Stimulated activated naive CD8-positive, alpha-beta T cell treated with anti-CD3 and anti-CD28 coated beads, Interleukin-15, Interleukin-2, amounts not matched to agents 100 U/mL and 50 U/mL, for 24 hours (primary cell): Measurements from ENCODE around the gene SARNP.
"Not testable (repeated sequence)": the region's sequence is repeated elsewhere in the genome, so short reads cannot be mapped to it uniquely, and the experiment has no call there.

ENCODE experiments used
- ATAC-seq: fragments of 150-1000 bp; cut with Tn5 transposase; one replicate; pipeline ENCODE4 v1.10.0; 2021
- DNase-seq: peaks from one replicate; pipeline ENCODE4 v3.0.0; 2021

Gene SARNP

DNA sequence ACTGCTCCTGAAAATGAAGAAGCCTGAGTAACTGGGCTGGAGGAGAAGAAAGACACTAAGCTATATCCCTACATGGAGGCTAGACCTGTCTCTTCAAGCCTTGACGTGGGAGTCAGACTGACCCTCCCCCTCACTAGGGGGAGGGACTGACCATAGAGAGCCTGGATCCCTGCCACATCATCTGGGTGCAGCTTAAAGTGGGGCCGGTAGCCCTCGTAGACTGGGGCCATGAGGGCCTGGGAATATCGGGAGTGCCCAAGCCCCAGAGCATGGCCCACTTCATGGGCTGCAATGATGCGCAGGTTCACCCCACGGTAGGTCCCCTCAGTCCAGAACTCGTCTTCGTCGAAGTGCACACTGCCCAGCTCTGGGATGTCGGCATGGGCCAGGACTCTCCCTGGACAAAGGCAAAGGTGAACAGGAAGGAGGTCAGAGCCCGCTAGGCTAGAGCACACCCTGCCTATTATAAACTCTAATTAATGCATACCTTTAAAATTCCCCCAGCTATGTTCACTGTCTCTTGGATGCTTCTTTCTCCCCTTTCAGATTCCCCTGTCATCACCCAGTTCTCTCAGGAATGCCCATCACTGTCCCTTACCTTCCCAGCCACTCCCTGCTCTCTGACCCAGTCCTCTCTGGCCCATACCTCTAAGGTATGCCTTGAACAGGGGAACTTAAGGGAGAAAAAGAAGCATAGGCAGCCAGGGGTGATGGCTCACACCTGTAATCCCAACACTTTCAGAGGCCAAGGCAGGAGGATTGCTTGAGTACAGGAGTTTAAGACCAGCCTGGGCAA lies 22.0 kb upstream of the SARNP start:
- DNase-seq = no peak
- ATAC-seq = no peak

DNA sequence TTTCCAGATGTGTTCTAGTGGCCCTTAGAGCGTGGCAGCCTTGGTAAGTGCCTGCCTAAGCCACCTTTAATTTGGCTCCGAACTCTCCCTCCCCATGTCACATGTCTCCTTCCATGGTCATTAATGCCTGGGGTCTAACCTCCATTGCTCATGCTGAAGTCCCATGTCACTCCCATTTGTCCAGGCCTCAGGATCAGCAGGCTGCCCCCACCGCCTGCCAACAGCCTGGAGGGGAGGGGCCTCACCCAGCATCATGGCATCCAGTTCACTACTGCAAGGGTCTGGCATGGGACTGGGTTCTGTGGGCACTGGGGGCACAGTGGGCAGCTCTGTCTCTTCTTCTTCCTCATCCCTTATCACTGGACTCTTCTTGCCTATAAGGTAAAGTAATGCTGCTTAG lies 20.8 kb upstream of the SARNP start:
- DNase-seq (no peak), ATAC-seq (no peak)

DNA sequence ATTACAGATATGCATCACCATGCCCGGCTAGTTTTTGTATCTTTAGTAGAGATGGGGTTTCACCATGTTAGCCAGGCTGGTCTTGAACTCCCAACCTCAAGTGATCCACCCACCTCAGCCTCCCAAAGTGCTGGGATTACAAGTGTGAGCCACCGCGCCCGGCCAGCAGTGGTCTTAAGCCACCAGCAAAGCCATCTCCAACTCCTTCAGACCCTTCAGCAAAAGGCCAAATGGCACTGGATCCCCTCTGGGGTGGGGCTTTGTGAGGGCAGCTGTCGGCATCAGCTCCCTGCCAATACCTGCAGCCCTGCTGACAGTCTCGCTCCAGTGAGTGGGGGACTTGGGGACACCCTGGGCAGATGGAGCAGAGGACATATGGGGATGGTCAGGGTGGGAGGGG lies 16.9 kb upstream of the SARNP start:
- not testable (repeated sequence) for ATAC-seq

DNA sequence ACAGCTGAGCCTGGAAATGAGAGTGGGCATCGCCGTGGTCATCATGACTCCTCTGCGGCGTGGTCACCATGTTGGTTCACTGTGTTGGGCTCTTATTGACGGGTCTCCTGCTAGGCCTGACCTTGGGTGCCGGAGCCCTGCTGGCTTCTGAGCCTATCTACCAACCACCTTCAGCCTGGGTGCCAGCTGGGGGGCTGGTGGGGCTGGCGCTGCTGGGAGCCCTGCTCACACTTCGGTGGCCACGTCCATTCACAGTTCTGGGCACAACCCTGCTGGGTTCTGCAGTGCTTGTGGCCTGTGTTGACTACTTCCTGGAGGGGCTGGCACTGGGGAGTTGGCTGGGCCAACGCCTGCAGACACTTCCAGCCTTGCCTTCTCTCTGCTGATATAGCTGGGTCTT lies 15.5 kb upstream of the SARNP start:
- ATAC-seq = no peak

More for the DNA sequence above, 16.9 kb upstream of the SARNP start:
- DNase-seq = not testable (repeated sequence)

DNA sequence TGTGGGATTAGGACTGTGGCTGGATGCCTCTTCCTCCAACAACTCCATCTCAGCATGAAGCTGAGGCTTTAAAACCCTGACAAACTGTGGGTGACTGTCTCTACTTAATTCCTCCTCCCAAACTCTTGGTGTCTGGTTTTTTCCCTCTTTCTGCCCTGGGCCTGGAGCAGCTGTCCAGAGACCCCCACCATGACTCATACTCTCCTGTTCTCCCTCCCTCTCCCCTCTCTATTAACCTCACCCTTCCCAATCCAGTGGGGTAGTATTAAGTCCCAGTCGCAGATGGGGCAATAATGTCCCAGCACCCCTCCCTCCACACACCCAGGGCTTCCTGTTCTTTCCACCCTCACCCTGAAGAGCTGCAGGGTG lies 13.9 kb upstream of the SARNP start:
- DNase-seq = no peak
- ATAC-seq = no peak

More for the DNA sequence above, 15.5 kb upstream of the SARNP start:
- DNase-seq = no peak

DNA sequence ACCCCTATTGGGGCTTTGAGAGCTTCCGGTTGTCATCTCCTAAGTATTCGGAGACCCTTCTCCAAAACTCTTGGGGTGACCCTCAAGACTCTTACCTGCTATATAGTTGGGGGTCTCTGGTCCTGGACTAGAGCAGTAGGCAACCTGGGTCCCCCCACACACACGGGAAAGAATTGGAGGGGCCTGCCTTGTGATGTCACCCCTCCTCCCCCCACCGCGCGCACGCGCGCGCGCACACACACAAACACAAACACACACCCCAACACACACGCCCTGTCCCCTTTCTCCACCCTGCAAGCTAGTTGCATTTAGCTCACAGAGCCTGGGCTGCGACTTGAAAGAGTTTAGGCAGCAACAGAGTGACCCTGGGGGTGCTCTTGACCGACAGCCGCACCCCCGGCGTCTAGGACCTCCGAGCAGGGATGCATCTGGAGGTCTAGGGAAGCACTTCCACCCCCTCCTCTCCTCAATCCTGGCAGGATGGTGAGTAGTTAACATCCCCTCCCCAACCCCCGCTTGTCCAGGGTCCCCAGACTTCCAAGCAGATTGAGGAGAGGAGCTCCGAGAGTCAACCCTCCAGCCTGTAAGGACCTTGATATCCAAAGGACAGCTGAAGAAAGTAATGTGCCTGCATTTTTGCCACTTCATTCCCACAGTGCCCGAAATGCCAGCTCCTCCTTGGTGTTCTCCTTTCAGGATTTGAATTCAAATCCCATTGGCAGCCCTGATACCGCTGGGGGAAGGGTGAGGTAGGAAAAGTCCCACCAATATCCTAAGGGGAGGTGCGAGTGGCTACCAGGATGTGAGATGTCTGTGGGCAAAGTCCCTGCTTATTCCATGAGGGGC lies 13.3 kb upstream of the SARNP start:
- DNase-seq (peak; percentile 63), ATAC-seq (no peak)

DNA sequence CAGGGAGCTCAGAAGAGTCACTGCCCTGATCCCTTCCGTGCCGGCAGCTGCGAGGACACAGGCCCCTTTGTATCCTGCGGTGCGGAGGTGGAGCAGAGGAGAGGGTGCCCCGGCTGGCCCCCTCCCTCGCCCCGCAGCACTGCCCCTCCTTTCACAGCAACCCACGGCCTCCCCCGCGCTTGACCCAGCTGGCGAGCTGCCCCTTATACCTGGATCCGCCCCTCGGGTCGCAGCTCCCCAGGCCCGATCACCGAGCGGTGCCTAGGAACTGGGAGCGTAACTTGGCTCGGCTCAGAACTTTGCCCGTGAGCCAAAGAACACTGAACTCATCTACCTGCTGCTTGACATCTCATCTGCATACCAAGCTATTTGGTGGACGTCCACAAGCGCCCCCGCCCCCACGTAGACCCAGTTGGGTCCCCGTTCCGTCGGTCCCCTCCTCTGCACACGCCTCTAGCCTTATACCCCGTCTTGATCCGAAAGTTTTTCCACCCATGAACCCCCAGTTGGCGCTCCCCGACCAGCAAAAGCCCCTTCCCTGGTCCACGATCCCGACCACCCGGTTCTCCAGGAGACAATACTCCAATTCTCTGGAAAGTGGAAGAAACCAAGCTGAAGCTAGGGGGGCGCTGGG lies 12.6 kb upstream of the SARNP start:
- peak; percentile 15 for ATAC-seq
- DNase-seq = peak; percentile 40

DNA sequence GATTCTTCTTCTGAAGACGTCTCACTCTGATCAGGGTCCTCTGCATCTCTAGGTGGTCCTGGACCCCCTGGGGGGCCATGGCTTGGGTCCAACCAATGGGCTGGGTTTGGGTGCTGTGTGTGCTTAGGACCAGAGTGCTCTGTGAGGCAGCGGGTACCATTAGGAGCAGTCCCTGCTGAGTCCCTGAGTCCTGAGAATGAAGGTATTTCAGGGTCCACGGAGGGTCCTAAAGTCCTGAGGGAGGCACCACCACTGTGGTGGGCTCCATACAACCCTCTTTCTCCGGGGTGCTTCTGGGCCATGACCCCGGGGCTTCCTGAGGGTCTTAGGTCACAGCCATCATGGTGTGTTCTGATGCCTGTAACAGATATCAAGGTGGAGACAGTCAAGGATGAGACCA lies 10.8 kb upstream of the SARNP start:
- no peak for DNase-seq
- ATAC-seq = no peak

DNA sequence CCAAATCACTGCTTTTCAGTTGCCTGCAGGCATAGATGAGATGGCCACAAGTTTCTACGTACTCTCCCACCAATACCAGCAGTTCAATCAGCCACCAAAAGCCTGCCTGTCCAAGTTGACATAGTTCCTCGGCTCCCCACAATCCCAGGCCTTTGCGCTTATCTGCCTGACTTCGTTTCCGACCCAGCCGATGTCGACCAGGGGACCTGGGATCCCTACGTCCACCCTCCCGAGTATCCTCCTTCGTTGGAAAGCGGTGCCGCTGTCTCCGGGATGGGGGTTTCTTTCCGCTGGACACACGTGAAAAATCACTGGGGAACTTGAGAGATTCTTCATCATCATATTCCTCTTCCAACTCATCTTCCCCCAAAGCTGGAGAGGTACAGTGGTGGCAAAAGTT lies 10.3 kb upstream of the SARNP start:
- DNase-seq (no peak), ATAC-seq (no peak)

DNA sequence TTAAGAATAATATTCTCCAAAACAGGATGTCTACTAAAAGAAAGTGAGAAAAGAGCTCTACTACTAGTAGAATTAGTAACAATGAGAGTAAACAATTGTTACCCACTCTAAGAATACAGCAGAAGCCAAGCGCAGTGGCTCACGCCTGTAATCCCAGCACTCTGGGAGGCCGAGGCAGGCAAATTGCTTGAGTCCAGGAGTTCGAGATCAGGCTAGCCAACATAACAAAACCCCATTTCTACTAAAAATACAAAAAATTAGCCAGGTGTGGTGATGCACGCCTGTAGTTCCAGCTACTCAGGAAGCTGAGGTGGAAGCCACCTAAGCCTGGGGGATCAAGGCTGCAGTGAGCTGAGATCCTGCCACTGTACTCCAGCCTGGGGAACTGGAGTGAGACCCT lies 7.2 kb upstream of the SARNP start:
- ATAC-seq (no peak), DNase-seq (no peak)

DNA sequence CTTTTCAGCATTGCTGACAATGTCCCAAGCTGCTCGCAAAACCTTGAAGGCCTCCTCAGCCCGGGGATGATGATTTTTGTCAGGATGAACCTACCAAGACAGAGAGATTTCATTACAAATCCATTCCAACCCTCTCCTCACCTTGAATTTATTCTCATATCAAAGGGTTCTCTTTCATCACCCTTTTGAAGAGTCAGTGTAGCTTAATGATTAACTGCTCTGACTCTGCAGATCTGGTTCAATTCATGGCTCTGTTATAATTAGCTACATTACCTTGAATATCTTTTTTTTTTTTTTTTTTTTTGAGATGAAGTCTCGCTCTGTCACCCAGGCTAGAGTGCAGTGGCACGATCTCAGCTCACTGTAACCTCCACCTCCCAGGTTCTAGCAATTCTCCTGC lies 5.9 kb upstream of the SARNP start:
- ATAC-seq = no peak
- no peak for DNase-seq

DNA sequence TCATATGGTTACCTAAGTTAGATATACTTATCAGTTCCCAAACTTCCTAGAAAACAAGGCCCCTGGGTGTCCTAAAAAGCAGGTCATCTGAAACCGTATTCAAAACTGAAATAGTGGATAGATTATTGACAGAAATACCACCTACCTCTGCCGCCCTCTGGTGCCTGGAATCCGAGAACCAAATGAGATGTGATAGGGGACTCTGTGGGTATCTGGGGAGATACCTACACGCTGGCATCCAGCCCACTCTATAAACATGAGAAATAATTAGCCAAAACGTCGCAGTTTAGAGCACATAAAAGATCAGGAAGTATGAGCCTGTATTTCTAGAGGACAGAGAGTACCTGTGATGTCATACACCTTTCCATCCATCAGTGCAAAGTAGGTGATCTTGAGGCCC lies 4.7 kb upstream of the SARNP start:
- no peak for ATAC-seq
- no peak for DNase-seq

DNA sequence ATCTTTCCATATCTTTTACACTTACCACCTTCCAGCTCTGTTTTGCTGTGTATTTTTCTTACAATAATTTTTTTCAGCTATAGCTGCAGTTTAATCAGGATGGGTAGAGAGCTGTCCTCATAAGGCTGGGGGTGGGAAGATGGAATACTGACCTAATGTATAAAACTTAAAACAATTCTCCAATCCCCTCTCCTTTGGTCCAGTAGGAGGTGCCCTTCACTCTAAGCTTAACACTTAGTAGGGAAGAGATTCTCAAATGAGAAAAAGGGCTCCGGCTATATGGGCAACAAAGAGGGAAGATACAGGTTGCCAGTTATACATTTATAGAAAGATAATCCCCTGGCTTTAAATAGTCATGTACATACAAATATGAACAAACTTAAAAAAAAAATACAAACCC lies 3.2 kb upstream of the SARNP start:
- no peak for DNase-seq
- no peak for ATAC-seq

DNA sequence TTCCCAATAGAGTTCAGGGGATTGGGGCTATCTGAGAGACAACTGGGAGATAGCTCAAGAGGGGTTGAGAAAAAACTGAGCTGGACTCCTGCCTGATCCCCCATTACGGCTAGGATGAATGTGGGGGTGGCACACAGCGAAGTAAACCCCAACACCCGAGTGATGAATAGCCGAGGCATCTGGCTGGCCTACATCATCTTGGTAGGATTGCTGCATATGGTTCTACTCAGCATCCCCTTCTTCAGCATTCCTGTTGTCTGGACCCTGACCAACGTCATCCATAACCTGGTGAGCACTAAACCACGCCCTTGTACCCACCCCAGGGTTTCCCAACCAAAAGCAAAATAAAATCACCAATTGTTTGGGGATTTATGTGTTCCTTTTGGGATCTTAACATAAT lies 1.4 kb upstream of the SARNP start:
- ATAC-seq (no peak), DNase-seq (no peak)

DNA sequence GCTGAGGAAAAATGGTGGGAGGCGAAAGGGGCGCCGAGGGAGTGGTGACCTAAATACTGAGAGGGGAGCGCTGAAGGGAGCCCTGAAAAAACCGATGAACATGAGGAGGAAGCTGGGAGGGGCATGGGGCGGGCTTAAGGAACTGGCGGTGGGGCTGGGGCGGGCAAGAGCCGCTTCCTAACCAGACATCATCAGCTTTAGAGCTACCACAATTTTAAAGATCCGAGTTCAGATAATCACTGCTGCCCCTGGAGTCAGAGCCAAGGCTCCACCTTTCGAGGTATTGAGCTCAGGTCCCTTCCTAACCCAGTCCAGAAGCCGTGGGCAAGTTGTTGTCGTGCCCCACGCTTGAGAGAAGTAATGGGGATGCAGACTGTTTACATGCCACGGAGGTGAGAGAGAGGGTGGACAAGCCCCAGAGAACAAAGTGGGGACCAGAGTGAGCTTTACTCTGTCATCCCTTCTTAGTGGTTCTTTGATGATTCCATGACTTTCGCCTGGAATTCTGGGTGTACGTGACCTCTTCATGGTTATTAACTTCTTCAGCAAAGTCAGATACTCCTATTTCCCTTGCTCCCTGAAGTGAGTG lies 710 bp upstream of the SARNP start:
- no peak for DNase-seq

DNA sequence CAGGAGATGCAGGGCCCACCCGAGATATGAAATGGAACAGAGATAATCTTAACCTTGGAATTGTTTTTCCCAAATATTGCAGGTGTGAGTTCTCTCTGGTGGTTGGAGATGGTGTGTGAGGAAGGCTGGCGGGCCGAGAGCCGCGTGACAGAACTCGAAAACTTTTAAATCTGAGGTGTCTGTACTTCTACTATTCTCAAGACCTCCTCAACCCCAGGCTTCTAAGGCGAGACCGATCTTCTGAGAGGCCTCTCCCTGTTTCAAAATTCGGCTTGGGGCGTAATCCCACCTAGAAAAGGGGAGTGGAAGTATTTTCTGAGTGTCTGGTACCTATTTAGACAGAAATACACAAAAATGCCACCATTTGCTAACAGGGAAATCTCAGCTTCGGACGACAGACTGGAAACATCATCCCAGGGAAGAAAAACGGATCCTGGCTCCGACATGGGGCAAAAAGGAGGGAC lies 611 bp downstream of the SARNP start:
- DNase-seq = no peak
- ATAC-seq = no peak

More for the DNA sequence above, 710 bp upstream of the SARNP start:
- peak; percentile 47 for ATAC-seq

DNA sequence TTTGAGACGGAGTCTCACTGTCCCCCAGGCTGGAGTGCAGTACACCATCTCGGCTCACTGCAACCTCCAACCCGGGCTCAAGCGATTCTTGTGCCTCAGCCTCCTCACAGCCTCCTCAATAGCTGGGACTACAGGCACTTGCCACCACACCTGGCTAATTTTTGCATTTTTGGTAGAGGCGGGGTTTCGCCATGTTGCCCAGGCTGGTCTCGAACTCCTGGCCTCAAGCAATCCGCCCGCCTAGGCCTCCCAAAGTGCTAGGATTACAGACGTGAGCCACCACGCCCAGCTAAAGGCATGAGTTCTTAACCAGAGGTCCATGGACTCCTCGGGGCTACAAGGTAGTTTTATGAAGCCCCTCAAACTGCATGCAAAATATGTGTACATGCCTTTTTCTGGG lies 2.1 kb downstream of the SARNP start:
- DNase-seq = no peak
- ATAC-seq = no peak

DNA sequence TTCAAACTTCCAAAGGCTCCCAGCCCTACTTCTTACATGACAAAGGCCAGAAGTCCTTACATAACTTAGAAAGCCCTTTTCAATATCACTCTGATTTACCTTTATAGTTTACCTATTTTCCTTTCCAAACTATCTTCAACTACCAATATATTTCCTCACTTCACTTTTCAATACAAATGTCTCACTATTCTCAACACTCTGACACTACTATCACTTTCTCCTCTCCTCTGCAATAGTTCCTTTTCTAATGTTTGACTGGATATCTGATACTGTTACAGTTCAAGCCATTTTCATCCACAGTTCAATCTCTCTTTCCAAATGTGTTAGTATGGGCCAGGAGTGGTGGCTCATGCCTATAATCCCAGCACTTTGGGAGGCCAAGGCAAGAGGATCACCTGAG lies 3.3 kb downstream of the SARNP start:
- ATAC-seq (no peak), DNase-seq (no peak)

DNA sequence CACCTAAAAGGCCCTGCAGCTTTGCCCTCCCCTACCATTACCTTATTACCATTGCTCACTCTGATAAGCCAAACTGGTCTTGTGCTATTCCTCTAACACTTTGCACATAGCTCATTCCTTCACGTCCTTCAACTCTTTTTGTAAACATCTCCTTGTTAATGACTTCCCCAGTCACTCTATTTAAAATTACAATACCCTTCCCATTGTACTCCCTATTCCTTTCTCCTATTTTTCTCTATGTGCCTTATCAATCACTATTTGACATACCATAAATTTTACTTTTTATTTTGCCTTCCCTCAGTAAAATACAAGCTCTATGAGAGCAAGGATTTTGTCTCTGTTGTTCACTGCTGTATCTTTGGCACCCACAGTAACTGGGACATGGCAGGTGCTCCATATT lies 5.4 kb downstream of the SARNP start:
- ATAC-seq (no peak), DNase-seq (no peak)

DNA sequence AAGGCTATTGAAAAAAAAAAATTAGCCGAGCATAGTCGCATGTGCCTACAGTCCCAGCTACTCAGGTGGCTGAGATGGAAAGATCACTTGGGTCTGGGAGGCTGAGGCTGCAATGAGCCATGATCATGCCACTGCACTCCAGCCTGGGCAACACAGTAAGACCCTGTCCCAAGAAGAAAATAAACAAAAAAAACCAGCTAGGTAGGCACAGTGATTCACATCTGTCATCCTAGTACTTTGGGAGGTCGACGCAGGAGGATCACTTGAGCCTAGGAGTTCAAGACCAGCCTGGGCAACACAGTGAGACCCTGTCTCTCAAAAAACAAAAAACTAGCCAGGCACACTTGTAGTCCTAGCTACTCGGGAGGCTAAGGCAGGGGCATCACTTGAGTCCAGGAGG lies 8.2 kb downstream of the SARNP start:
- DNase-seq (no peak), ATAC-seq (no peak)

DNA sequence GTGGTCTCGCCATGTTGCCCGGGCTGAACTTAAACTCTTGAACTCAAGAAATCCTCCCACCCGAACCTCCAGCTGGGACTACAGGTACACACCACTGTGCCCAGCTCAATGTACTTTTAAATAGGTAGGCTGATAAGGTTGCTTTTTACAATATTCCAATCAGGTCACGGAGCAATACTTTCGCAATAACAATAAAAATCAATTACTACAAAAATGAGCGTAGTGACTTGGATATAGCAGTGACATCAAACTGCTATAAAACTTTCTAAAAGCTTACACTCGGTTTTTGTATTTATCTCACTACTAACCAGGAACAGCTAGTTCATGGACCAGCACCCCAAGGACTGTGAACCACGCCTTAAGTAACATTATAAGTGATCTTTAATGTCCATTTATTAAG lies 10.5 kb downstream of the SARNP start:
- DNase-seq (no peak), ATAC-seq (no peak)

DNA sequence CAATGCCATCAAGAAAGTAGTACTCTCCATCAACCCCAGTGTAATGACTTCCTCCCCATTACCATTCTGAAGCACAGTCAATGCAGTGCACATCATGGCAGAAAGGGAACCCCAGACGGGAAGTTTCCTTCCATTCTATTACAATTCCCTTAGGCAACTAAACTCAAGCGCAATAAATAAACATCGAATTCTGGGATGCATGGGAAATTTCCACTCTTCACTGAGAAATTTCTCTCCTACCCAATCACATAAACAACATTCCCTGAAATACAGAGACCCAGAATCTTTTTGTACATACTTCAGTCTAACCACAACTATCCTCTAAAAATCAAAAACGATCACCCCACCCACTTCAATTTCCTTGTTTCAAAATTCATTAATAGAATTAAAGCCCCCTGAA lies 20.0 kb downstream of the SARNP start:
- DNase-seq (no peak), ATAC-seq (no peak)

DNA sequence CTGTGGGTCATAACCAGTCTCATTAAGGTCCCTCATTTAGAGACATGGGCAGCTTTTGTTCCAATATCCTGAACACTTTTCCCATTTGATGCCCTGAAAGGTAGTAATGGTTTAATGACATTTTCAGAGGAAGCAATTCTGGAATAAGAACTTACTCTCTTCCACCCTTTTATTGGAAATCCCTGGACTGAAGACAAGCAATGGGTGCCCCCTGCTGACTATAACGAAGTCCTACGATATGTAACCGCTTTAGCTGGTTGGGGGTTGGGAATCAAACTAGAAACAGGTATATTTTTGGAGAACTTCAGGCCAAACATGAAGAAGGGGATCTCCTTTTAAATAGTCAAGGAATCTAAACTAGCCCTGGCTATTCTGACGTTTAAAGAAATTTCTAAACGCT lies 20.5 kb downstream of the SARNP start:
- DNase-seq = no peak
- no peak for ATAC-seq
